Esophagus muscularis mucosa (tissue), 4 donors: Measurements from ENCODE around the gene ESAM. TPM values are rescaled to one million over a fixed set of nuclear protein-coding genes. Genes with fewer than 3 reads are reported as not detected.

Source experiments
- DNase-seq: peaks from one replicate; pipeline ENCODE4 v3.0.0-alpha.2; 2017; ENCODE audit errors: extremely low spot score
- H3K27ac ChIP-seq, 4 donors: fragments of 200-600 bp; sonication (generic); replicated peaks in 1 of 4; 1 replicate in 3 of 4; 2 replicates in 1 of 4; pipeline ENCODE4 v1.5.1; 2016 to 2019; ENCODE audit warnings: mild to moderate bottlenecking in 1 of 4
- H3K27me3 ChIP-seq, 4 donors: fragments of 200-600 bp; sonication (generic); one replicate each; pipeline versions ENCODE4 v1.5.1 to v1.6.0; 2016 to 2019
- H3K36me3 ChIP-seq, 4 donors: fragments of 200-600 bp; sonication (generic); one replicate each; pipeline ENCODE4 v1.5.1; 2016 to 2019
- H3K4me1 ChIP-seq, 4 donors: fragments of 200-600 bp; sonication (generic); one replicate each; pipeline ENCODE4 v1.5.1; 2016 to 2019
- H3K4me3 ChIP-seq, 4 donors: fragments of 200-600 bp; sonication (generic); 1 replicate in 2 of 4; 2 replicates in 2 of 4; pipeline ENCODE4 v1.5.1; 2016 to 2019; ENCODE audit warnings: mild to moderate bottlenecking in 4 of 4, moderate library complexity in 1 of 4
- H3K9me3 ChIP-seq, 4 donors: fragments of 200-600 bp; sonication (generic); 1 replicate in 3 of 4; 2 replicates in 1 of 4; pipeline ENCODE4 v1.5.1; 2016 to 2019
- EP300 ChIP-seq: sonication (generic); formaldehyde crosslinking; IDR thresholded peaks from one replicate; pipeline ENCODE4 v1.6.1; 2017; ENCODE audit warnings: antibody characterized with exemption
- POLR2A ChIP-seq: fragments of 450-650 bp; IDR thresholded peaks from one replicate; pipeline ENCODE4 v1.6.1; 2017; ENCODE audit warnings: antibody characterized with exemption, moderate library complexity, mild to moderate bottlenecking, low read depth
- POLR2AphosphoS5 ChIP-seq, 2 donors: sonication (generic); formaldehyde crosslinking; IDR thresholded peaks; one replicate each; pipeline ENCODE4 v1.6.1; 2017; ENCODE audit warnings: antibody characterized with exemption in 2 of 2
- WGBS: methylation state at CpG from one replicate; pipeline ENCODE4 v1.1.5; 2018; 5-methylcytosine and 5-hydroxymethylcytosine counted together
- intact Hi-C: fragments of 100-400 bp; cut with DNase I; formaldehyde crosslinking; loops from one replicate; pipeline ENCODE4 v1.15.1; 2023
- total RNA-seq, 4 donors: library from RNA; depleted of rRNA; stranded (reverse); fragments of >200 nt; gene quantifications; one replicate each; pipeline versions ENCODE4 v1.1.0 to v1.2.1, GENCODE V29; 2016
- TF ChIP-seq, protein P1 (sequence below), 3 experiments: fragments of 200-600 bp in 2 of 3; fragments of 450-650 bp in 1 of 3; sonication (generic) in 2 of 3; IDR thresholded peaks; one replicate each; pipeline ENCODE4 v1.5.1; 2017 to 2019; ENCODE audit warnings: antibody characterized with exemption in 3 of 3, mild to moderate bottlenecking in 2 of 3, moderate library complexity in 1 of 3

Gene ESAM
- total RNA-seq, 4 donors from 2014 or later, result 10.8 to 52.8 (median 41.1) TPM

DNA sequence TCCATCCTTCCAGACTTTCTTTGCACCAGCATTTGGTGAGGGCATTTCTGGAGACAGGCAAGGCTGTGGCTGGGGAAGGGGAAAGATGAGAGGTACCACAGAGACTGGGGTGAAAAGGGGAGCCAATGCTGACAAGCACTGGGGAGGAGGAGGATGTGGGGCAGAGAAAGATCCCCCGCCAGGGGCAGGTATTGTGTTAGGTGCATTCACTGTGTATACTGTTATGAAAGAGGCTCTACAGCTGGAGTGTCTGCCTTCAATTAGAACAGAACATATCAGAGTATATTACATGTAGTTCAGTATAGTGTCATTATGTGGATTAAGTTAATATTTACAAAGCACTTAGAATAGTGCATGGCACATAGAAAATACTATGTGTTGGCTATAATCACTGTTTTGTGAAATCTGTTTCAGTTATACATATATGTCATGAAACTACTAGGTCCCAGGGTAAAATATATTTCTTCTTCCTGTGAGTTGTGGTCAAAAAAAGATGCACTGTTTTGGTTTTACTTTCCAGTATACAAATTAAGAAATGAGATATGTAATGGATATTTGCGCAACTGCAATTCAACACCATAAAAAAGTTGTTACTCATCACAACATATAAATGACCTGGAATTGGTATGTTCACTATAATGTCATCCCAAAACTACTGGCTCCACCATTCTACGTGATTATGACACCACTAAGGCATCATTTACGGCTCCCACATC is 29.7 kb upstream of the ESAM start:
- TF ChIP-seq, protein P1, sequence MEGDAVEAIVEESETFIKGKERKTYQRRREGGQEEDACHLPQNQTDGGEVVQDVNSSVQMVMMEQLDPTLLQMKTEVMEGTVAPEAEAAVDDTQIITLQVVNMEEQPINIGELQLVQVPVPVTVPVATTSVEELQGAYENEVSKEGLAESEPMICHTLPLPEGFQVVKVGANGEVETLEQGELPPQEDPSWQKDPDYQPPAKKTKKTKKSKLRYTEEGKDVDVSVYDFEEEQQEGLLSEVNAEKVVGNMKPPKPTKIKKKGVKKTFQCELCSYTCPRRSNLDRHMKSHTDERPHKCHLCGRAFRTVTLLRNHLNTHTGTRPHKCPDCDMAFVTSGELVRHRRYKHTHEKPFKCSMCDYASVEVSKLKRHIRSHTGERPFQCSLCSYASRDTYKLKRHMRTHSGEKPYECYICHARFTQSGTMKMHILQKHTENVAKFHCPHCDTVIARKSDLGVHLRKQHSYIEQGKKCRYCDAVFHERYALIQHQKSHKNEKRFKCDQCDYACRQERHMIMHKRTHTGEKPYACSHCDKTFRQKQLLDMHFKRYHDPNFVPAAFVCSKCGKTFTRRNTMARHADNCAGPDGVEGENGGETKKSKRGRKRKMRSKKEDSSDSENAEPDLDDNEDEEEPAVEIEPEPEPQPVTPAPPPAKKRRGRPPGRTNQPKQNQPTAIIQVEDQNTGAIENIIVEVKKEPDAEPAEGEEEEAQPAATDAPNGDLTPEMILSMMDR (IDR thresholded peaks at IDR 0.05), result no peak
- TF ChIP-seq EP300 (no peak), POLR2A (no peak), POLR2AphosphoS5 (IDR thresholded peaks at IDR 0.05) (no peak)
- Histone ChIP-seq H3K4me1 (peaks cover 0 to 32% (median 4%) of the 10 kb centered on the region in 4 donors), H3K4me3 (no peak overlapping the region), H3K36me3 (no peaks in the 10 kb centered on the region), H3K27ac (no peak overlapping the region), H3K9me3 (no peaks in the 10 kb centered on the region), H3K27me3 (no peaks in the 10 kb centered on the region)
- no peak for DNase-seq
- intact Hi-C loops, result no loop called here
- WGBS, result 95% methylated on average over 4 of the region's 4 CpGs

DNA sequence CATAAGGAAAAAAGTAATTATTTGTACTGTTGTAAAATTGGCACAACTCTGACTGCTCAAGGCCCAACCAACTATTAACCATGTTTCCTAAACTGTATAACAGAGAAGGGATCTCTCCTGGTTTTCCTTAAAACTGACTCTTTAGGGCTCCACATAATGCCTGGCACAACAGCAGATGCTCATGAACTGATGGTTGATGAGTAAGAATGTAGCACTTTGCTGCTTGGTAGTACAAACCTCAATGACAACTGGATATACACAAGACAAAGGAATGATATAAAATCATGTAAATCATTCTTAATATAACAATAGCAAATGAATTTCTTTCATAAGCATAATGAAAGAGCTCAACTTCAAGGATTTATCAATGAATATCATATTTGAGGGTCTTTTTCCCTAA is 26.4 kb upstream of the ESAM start:
- DNase-seq, result no peak

DNA sequence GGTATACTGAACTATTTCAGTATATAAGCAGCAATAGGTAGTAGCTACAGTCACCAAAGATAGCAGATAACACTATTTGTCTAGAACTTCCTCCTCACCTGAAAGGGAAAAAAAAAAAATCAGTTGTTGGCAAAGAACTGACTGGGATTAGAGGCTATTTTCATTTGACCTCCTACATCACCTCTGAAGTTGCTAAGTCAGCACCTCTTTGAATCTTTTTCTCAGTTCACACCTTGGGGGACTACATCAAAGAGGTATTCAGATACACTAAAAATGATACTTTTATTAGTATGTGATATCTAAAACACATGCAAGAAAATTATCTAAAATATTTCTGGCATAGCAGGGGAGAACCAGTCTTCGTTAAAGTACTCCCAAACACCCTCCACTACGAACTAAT is 22.0 kb upstream of the ESAM start:
- Histone ChIP-seq H3K27ac (no peak overlapping the region), H3K4me3 (no peak overlapping the region), H3K36me3 (no peaks in the 10 kb centered on the region), H3K9me3 (no peaks in the 10 kb centered on the region), H3K4me1 (peaks cover 0 to 10% (median 2%) of the 10 kb centered on the region in 4 donors), H3K27me3 (no peaks in the 10 kb centered on the region)
- 96% methylated on average over 2 of the region's 2 CpGs for WGBS
- no peak for DNase-seq
- intact Hi-C loops, result no loop called here
- no peak for TF ChIP-seq POLR2AphosphoS5 (IDR thresholded peaks at IDR 0.05)
- no peak for TF ChIP-seq POLR2A
- TF ChIP-seq, protein P1 (IDR thresholded peaks at IDR 0.05), result no peak
- no peak for TF ChIP-seq EP300

More for the DNA sequence above, 26.4 kb upstream of the ESAM start:
- Histone ChIP-seq H3K27me3 (no peaks in the 10 kb centered on the region), H3K27ac (no peak overlapping the region), H3K4me3 (no peak overlapping the region), H3K9me3 (no peaks in the 10 kb centered on the region), H3K36me3 (no peaks in the 10 kb centered on the region), H3K4me1 (peaks cover 0 to 21% (median 3%) of the 10 kb centered on the region in 4 donors)
- intact Hi-C loops, result no loop called here
- TF ChIP-seq POLR2A (no peak), EP300 (no peak), POLR2AphosphoS5 (IDR thresholded peaks at IDR 0.05) (no peak)
- TF ChIP-seq, protein P1 (IDR thresholded peaks at IDR 0.05), result no peak

- no peak overlapping the region for H3K4me3 ChIP-seq
- intact Hi-C loops, result no loop called here
- no peaks in the 10 kb centered on the region for H3K27me3 ChIP-seq
- no peak for TF ChIP-seq POLR2A
- TF ChIP-seq, protein P1 (IDR thresholded peaks at IDR 0.05), result no peak
- no peak for TF ChIP-seq POLR2AphosphoS5 (IDR thresholded peaks at IDR 0.05)
- TF ChIP-seq EP300, result no peak
- H3K36me3 ChIP-seq, result no peaks in the 10 kb centered on the region
- H3K27ac ChIP-seq, result no peak overlapping the region
- whole genome bisulfite sequencing, result 81% methylated on average over 4 of the region's 4 CpGs
- H3K4me1 ChIP-seq, result peaks cover 0 to 13% (median 4%) of the 10 kb centered on the region in 4 donors
- no peak for DNase-seq
- H3K9me3 ChIP-seq, result no peaks in the 10 kb centered on the region
Measured at GRCh38 chr11:124783002-124783401, 20.9 kb upstream of the ESAM start.

DNA sequence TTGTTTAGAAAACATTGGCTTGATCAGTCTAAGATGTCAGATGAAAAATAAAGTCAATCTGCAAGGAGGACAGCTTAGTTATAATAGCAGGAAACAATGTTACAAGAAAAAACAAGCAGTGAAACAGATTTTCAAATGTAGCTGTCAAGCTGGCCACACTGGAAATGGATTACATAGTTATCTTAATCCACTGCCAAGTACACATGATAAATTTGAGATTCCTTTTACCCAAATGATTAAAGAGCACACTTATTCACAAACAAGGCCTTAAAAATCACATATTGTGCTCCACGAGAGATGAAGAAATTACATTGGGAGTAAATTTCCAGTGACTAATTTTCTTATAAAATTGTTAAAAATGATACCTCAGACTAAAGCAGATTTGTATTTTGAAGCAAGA is 17.5 kb upstream of the ESAM start:
- intact Hi-C loops, result no loop called here

More for the DNA sequence above, 17.5 kb upstream of the ESAM start:
- H3K9me3 ChIP-seq, result no peaks in the 10 kb centered on the region
- H3K27me3 ChIP-seq, result no peaks in the 10 kb centered on the region
- peaks cover 0 to 3% (median 1%) of the 10 kb centered on the region in 4 donors for H3K36me3 ChIP-seq
- peaks cover 0 to 8% (median 4%) of the 10 kb centered on the region in 4 donors for H3K4me1 ChIP-seq
- no peak overlapping the region for H3K4me3 ChIP-seq
- TF ChIP-seq POLR2A (no peak), POLR2AphosphoS5 (IDR thresholded peaks at IDR 0.05) (no peak)
- no peak for DNase-seq
- no peak overlapping the region for H3K27ac ChIP-seq
- 48% methylated on average over 1 of the region's 1 CpG for WGBS
